ENCODE data around the gene VAV1. TPM values are rescaled to one million over a fixed set of nuclear protein-coding genes. Genes with fewer than 3 reads are reported as not detected.
A peak's percentile ranks its signal among the peaks of the same experiment; 100 is the strongest.

The VAV1 gene
- total and polyA plus RNA-seq, 2 of the 13 experiments (the other 11 are each of a cell fraction or from before 2014, with no cell fraction given): not detected

DNA sequence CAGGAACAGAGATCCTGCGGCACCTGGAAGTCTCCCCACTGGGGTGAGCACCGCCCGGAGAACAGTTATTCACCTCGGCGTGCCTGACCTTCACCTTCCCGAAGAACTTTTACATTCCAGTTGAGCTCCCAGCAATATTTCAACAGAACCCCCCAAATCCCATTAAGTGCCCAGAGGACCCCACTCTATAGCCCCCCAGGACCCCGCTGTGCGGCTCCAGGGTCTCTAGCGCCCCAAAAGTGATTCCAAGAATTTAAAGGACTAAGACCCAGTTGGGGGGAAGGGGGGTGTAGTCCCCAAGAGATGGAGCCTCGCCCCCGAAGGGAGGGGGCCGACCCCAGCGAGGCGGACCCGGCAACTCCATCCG is 35.6 kb upstream of the VAV1 start (continued):
- TF ChIP-seq, protein P1, sequence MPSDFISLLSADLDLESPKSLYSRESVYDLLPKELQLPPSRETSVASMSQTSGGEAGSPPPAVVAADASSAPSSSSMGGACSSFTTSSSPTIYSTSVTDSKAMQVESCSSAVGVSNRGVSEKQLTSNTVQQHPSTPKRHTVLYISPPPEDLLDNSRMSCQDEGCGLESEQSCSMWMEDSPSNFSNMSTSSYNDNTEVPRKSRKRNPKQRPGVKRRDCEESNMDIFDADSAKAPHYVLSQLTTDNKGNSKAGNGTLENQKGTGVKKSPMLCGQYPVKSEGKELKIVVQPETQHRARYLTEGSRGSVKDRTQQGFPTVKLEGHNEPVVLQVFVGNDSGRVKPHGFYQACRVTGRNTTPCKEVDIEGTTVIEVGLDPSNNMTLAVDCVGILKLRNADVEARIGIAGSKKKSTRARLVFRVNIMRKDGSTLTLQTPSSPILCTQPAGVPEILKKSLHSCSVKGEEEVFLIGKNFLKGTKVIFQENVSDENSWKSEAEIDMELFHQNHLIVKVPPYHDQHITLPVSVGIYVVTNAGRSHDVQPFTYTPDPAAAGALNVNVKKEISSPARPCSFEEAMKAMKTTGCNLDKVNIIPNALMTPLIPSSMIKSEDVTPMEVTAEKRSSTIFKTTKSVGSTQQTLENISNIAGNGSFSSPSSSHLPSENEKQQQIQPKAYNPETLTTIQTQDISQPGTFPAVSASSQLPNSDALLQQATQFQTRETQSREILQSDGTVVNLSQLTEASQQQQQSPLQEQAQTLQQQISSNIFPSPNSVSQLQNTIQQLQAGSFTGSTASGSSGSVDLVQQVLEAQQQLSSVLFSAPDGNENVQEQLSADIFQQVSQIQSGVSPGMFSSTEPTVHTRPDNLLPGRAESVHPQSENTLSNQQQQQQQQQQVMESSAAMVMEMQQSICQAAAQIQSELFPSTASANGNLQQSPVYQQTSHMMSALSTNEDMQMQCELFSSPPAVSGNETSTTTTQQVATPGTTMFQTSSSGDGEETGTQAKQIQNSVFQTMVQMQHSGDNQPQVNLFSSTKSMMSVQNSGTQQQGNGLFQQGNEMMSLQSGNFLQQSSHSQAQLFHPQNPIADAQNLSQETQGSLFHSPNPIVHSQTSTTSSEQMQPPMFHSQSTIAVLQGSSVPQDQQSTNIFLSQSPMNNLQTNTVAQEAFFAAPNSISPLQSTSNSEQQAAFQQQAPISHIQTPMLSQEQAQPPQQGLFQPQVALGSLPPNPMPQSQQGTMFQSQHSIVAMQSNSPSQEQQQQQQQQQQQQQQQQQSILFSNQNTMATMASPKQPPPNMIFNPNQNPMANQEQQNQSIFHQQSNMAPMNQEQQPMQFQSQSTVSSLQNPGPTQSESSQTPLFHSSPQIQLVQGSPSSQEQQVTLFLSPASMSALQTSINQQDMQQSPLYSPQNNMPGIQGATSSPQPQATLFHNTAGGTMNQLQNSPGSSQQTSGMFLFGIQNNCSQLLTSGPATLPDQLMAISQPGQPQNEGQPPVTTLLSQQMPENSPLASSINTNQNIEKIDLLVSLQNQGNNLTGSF (CRISPR knock-in tag; IDR thresholded peaks at IDR 0.05): no peak
- TF ChIP-seq ZNF331 (CRISPR knock-in tag; IDR thresholded peaks at IDR 0.05): no peak
- TF ChIP-seq TOE1 (CRISPR knock-in tag; IDR thresholded peaks at IDR 0.05): no peak
- TF ChIP-seq RFX5 (IDR thresholded peaks at IDR 0.05; ENCODE audit: low read depth, low read length): no peak
- TF ChIP-seq ZBTB7B (CRISPR knock-in tag; IDR thresholded peaks at IDR 0.05): no peak
- TF ChIP-seq HCFC1 (IDR thresholded peaks at IDR 0.05; ENCODE audit: low read depth, low read length): no peak
- TF ChIP-seq, protein P2, sequence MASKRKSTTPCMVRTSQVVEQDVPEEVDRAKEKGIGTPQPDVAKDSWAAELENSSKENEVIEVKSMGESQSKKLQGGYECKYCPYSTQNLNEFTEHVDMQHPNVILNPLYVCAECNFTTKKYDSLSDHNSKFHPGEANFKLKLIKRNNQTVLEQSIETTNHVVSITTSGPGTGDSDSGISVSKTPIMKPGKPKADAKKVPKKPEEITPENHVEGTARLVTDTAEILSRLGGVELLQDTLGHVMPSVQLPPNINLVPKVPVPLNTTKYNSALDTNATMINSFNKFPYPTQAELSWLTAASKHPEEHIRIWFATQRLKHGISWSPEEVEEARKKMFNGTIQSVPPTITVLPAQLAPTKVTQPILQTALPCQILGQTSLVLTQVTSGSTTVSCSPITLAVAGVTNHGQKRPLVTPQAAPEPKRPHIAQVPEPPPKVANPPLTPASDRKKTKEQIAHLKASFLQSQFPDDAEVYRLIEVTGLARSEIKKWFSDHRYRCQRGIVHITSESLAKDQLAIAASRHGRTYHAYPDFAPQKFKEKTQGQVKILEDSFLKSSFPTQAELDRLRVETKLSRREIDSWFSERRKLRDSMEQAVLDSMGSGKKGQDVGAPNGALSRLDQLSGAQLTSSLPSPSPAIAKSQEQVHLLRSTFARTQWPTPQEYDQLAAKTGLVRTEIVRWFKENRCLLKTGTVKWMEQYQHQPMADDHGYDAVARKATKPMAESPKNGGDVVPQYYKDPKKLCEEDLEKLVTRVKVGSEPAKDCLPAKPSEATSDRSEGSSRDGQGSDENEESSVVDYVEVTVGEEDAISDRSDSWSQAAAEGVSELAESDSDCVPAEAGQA (IDR thresholded peaks at IDR 0.05; ENCODE audit: low read depth): no peak
- TF ChIP-seq, protein P2 (CRISPR knock-in tag; IDR thresholded peaks at IDR 0.05; ENCODE audit: borderline replicate concordance): no peak
- no peak for TF ChIP-seq GTF2F1 (IDR thresholded peaks at IDR 0.05; ENCODE audit: low read length)
- no peak for TF ChIP-seq ZNF160 (CRISPR knock-in tag; IDR thresholded peaks at IDR 0.05)
- TF ChIP-seq ZNF670 (CRISPR knock-in tag; IDR thresholded peaks at IDR 0.05; ENCODE audit: borderline replicate concordance): no peak
- TF ChIP-seq, protein P3, sequence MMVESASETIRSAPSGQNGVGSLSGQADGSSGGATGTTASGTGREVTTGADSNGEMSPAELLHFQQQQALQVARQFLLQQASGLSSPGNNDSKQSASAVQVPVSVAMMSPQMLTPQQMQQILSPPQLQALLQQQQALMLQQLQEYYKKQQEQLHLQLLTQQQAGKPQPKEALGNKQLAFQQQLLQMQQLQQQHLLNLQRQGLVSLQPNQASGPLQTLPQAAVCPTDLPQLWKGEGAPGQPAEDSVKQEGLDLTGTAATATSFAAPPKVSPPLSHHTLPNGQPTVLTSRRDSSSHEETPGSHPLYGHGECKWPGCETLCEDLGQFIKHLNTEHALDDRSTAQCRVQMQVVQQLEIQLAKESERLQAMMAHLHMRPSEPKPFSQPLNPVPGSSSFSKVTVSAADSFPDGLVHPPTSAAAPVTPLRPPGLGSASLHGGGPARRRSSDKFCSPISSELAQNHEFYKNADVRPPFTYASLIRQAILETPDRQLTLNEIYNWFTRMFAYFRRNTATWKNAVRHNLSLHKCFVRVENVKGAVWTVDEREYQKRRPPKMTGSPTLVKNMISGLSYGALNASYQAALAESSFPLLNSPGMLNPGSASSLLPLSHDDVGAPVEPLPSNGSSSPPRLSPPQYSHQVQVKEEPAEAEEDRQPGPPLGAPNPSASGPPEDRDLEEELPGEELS (CRISPR knock-in tag; IDR thresholded peaks at IDR 0.05): no peak
- no peak for TF ChIP-seq MTA1 (CRISPR knock-in tag; IDR thresholded peaks at IDR 0.05; ENCODE audit: borderline replicate concordance)
- no peak for TF ChIP-seq ATAD3A (CRISPR knock-in tag; IDR thresholded peaks at IDR 0.05)
- TF ChIP-seq ZNF761 (CRISPR knock-in tag; conservative IDR thresholded peaks at IDR 0.05): peak; percentile 64; the same call in 1 of the 2 replicates
- TF ChIP-seq ESRRA (CRISPR knock-in tag; IDR thresholded peaks at IDR 0.05; ENCODE audit: low read depth): 0 out of 2 replicates have a peak, but pooled peaks have one; percentile 34
- TF ChIP-seq, protein P4, sequence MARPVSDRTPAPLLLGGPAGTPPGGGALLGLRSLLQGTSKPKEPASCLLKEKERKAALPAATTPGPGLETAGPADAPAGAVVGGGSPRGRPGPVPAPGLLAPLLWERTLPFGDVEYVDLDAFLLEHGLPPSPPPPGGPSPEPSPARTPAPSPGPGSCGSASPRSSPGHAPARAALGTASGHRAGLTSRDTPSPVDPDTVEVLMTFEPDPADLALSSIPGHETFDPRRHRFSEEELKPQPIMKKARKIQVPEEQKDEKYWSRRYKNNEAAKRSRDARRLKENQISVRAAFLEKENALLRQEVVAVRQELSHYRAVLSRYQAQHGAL (CRISPR knock-in tag; IDR thresholded peaks at IDR 0.05; ENCODE audit: not compliant biosample characterization): no peak
